K562 (cell line): ENCODE results near the gene DOCK7. TPM values are rescaled to one million over a fixed set of nuclear protein-coding genes. Genes with fewer than 3 reads are reported as not detected.

ENCODE experiments used
- CBX3 ChIP-seq, 2 experiments: IDR thresholded peaks; 1 replicate in 1 of 2; 2 replicates in 1 of 2; pipeline ENCODE4 v1.6.1; 2012; ENCODE audit warnings: inconsistent platforms in 2 of 2, low read length in 2 of 2, borderline replicate concordance in 1 of 2, control low read depth in 1 of 2
- COPS2 ChIP-seq: fragments of 450-650 bp; conservative IDR thresholded peaks from 2 replicates; pipeline ENCODE4 v1.6.1; 2016; ENCODE audit warnings: mild to moderate bottlenecking, moderate library complexity
- CREB5 ChIP-seq: fragments of 250-450 bp; sonication (Bioruptor Pico); IDR thresholded peaks from 2 replicates; pipeline ENCODE4 v1.5.0; 2020; ENCODE audit warnings: mild to moderate bottlenecking
- DDX20 ChIP-seq: fragments of 450-650 bp; IDR thresholded peaks from 2 replicates; pipeline ENCODE4 v1.6.1; 2016; ENCODE audit warnings: missing genetic modification characterization, low read depth, mild to moderate bottlenecking, missing compliant biosample characterization, moderate library complexity
- HMGN3 ChIP-seq: IDR thresholded peaks from 2 replicates; pipeline ENCODE4 v1.6.1; 2011; ENCODE audit warnings: borderline replicate concordance, low read depth, mild to moderate bottlenecking, mixed read lengths, low read length; ENCODE audit not compliant: insufficient read length; ENCODE audit errors: extremely low read depth
- IRF9 ChIP-seq: fragments of 450-650 bp; IDR thresholded peaks from 2 replicates; pipeline ENCODE4 v1.6.1; 2016; ENCODE audit warnings: missing biosample characterization, missing genetic modification characterization
- LCOR ChIP-seq: sonication (generic); formaldehyde crosslinking; IDR thresholded peaks from 2 replicates; pipeline ENCODE4 v1.8.0; 2022; ENCODE audit warnings: mild to moderate bottlenecking, missing genetic modification reagents
- POLR2A ChIP-seq: fragments of 450-650 bp; conservative IDR thresholded peaks from 2 replicates; pipeline ENCODE4 v1.6.1; 2016
- RBM39 ChIP-seq: fragments of 200-400 bp; formaldehyde crosslinking; optimal IDR thresholded peaks from 2 replicates; pipeline ENCODE3; 2018; ENCODE audit warnings: low read depth, low read length
- ZFP30 ChIP-seq: fragments of 250-450 bp; sonication (Bioruptor Pico); IDR thresholded peaks from 2 replicates; pipeline ENCODE4 v1.8.0; 2022; ENCODE audit warnings: moderate library complexity, mild to moderate bottlenecking, inconsistent platforms, borderline replicate concordance
- ZMIZ1 ChIP-seq, 2 experiments: fragments of 150-350 bp in 1 of 2; IDR thresholded peaks; 2 replicates each; pipeline ENCODE4 v1.6.1; 2012 to 2016; ENCODE audit warnings: low read depth in 2 of 2, low read length in 2 of 2, mild to moderate bottlenecking in 1 of 2, moderate library complexity in 1 of 2
- ZNF407 ChIP-seq: fragments of 450-650 bp; IDR thresholded peaks from 2 replicates; pipeline ENCODE4 v1.6.1; 2016; ENCODE audit warnings: low read depth
- ZNF583 ChIP-seq: fragments of 250-450 bp; sonication (Bioruptor Pico); IDR thresholded peaks from 2 replicates; pipeline ENCODE4 v1.4.0; 2020
- polyA plus RNA-seq, 8 experiments: library from polyadenylated mRNA; depleted of rRNA in 4 of 8; stranded (reverse) in 5 of 8; unstranded in 3 of 8; fragments of >200 nt; fragmentation: Nextera tagmentation in 2 of 8; fragmentation: Illumina TruSeq in 1 of 8; extraction: Ambion mirVana in 2 of 8; extraction: Trizol in 1 of 8; gene quantifications; 2 replicates each; pipeline versions ENCODE4 v1.2.1 to v1.2.3, GENCODE V29; 2011 to 2014; ENCODE audit warnings: inconsistent platforms in 1 of 8, missing spikeins in 1 of 8
- total RNA-seq, 7 experiments: library from RNA; depleted of rRNA in 6 of 7; stranded (reverse); fragments of >200 nt in 6 of 7; fragmentation: Illumina TruSeq in 2 of 7; extraction: Trizol in 2 of 7; gene quantifications; 2 replicates each; pipeline versions ENCODE4 v1.2.1 to v1.2.3, GENCODE V29; 2011 to 2021; ENCODE audit warnings: low replicate concordance in 1 of 7

Gene DOCK7
- total and polyA plus RNA-seq, 9 of the 15 experiments (the other 6 are each of a cell fraction or from before 2014, with no cell fraction given): 4.9 to 35.1 (median 12.6) TPM

GRCh38 chr1:62687903-62688686 lies at the start of gene DOCK7 (continued):
- no peak for TF ChIP-seq ZNF407
- no peak for TF ChIP-seq CREB5 (CRISPR knock-in tag)
- no peak for TF ChIP-seq IRF9 (tag)
- no peak for TF ChIP-seq HMGN3
- no peak for TF ChIP-seq LCOR (CRISPR knock-in tag)
- no peak for TF ChIP-seq DDX20 (tag)
- TF ChIP-seq POLR2A: peak; percentile 53
- TF ChIP-seq ZMIZ1 (IDR thresholded peaks at IDR 0.05; ENCODE audit: low read depth in 2 of 2, low read length in 2 of 2): no peak
- no peak for TF ChIP-seq ZFP30 (CRISPR knock-in tag)
- TF ChIP-seq COPS2: no peak
- TF ChIP-seq ZNF583 (CRISPR knock-in tag): no peak
- no peak for TF ChIP-seq RBM39
- TF ChIP-seq CBX3 (IDR thresholded peaks at IDR 0.05; ENCODE audit: borderline replicate concordance in 1 of 2, low read length in 2 of 2): no peak
